Fibroblast of lung (primary cell): Measurements from ENCODE around the gene PARK7. TPM values are rescaled to one million over a fixed set of nuclear protein-coding genes. Genes with fewer than 3 reads are reported as not detected.

Source experiments
- DNase-seq, 2 donors: peaks; one replicate each; pipeline versions ENCODE4 v3.0.0 to v3.0.0-alpha.2; 2010; ENCODE audit warnings: low read depth in 2 of 2
- H2AFZ ChIP-seq: 2 replicates; pipeline ENCODE4 v1.5.1; 2012; ENCODE audit warnings: low read length, control low read depth, inconsistent platforms
- H3K27ac ChIP-seq: 2 replicates; pipeline ENCODE4 v1.5.1; 2011; ENCODE audit warnings: low read length, control low read depth; ENCODE audit not compliant: insufficient read depth
- H3K27me3 ChIP-seq: 2 replicates; pipeline ENCODE4 v1.5.1; 2011; ENCODE audit warnings: mild to moderate bottlenecking, low read length; ENCODE audit not compliant: control insufficient read depth, insufficient read depth
- H3K36me3 ChIP-seq: 2 replicates; pipeline ENCODE4 v1.5.1; 2011; ENCODE audit warnings: low read length; ENCODE audit not compliant: control insufficient read depth, insufficient read depth
- H3K4me1 ChIP-seq: 2 replicates; pipeline ENCODE4 v1.5.1; 2011; ENCODE audit warnings: low read length; ENCODE audit not compliant: control insufficient read depth, insufficient read depth; ENCODE audit errors: extremely low read depth
- H3K4me2 ChIP-seq: 2 replicates; pipeline ENCODE4 v1.5.1; 2011; ENCODE audit warnings: low read length, control low read depth; ENCODE audit not compliant: insufficient read depth; ENCODE audit errors: extremely low read depth
- H3K4me3 ChIP-seq, 4 experiments: fragments of 200-600 bp in 1 of 4; sonication (generic) in 1 of 4; replicated peaks in 1 of 4; 2 replicates each; pipeline ENCODE4 v1.5.1; 2011 to 2016; ENCODE audit warnings: low read length in 4 of 4, low read depth in 3 of 4, mild to moderate bottlenecking in 3 of 4, control low read depth in 2 of 4, inconsistent platforms in 1 of 4, mixed read lengths in 1 of 4; ENCODE audit not compliant: insufficient read depth in 1 of 4; ENCODE audit errors: control extremely low read depth in 1 of 4
- H3K79me2 ChIP-seq: 2 replicates; pipeline ENCODE4 v1.5.1; 2012; ENCODE audit warnings: mild to moderate bottlenecking, low read length, inconsistent platforms; ENCODE audit not compliant: control insufficient read depth, insufficient read depth
- H3K9ac ChIP-seq: 2 replicates; pipeline ENCODE4 v1.5.1; 2011; ENCODE audit warnings: mild to moderate bottlenecking, low read length, control low read depth; ENCODE audit not compliant: insufficient read depth
- H3K9me3 ChIP-seq: 2 replicates; pipeline ENCODE4 v1.5.1; 2012; ENCODE audit warnings: low read depth, low read length; ENCODE audit not compliant: control insufficient read depth, insufficient read depth
- H4K20me1 ChIP-seq: 2 replicates; pipeline ENCODE4 v1.5.1; 2011; ENCODE audit warnings: low read length; ENCODE audit not compliant: control insufficient read depth, insufficient read depth; ENCODE audit errors: extremely low read depth
- CTCF ChIP-seq, 2 donors: IDR thresholded peaks in 1 of 2; conservative IDR thresholded peaks in 1 of 2; 1 replicate in 1 of 2; 2 replicates in 1 of 2; pipeline ENCODE4 v1.5.1; 2011 to 2012; ENCODE audit warnings: low read length in 2 of 2, control low read depth in 1 of 2, inconsistent platforms in 1 of 2, low read depth in 1 of 2, mild to moderate bottlenecking in 1 of 2
- EZH2 ChIP-seq: IDR thresholded peaks from 2 replicates; pipeline ENCODE4 v1.5.1; 2012; ENCODE audit warnings: low read length, control low read depth, mild to moderate bottlenecking; ENCODE audit errors: missing control alignments
- polyA plus RNA-seq, 2 donors: library from polyadenylated mRNA; depleted of rRNA in 1 of 2; stranded (reverse) in 1 of 2; unstranded in 1 of 2; fragments of >200 nt; gene quantifications; 2 replicates each; pipeline ENCODE4 v1.2.1, GENCODE V29; 2011 to 2012; ENCODE audit warnings: missing spikeins in 1 of 2
- total RNA-seq: library from RNA; depleted of rRNA; stranded (reverse); fragments of >200 nt; gene quantifications from 2 replicates; pipeline ENCODE4 v1.2.1, GENCODE V29; 2014

PARK7 gene
- total and polyA plus RNA-seq, 2 donors (not counting 1 experiment from before 2014, with no cell fraction given), result 264 to 513 TPM

DNA sequence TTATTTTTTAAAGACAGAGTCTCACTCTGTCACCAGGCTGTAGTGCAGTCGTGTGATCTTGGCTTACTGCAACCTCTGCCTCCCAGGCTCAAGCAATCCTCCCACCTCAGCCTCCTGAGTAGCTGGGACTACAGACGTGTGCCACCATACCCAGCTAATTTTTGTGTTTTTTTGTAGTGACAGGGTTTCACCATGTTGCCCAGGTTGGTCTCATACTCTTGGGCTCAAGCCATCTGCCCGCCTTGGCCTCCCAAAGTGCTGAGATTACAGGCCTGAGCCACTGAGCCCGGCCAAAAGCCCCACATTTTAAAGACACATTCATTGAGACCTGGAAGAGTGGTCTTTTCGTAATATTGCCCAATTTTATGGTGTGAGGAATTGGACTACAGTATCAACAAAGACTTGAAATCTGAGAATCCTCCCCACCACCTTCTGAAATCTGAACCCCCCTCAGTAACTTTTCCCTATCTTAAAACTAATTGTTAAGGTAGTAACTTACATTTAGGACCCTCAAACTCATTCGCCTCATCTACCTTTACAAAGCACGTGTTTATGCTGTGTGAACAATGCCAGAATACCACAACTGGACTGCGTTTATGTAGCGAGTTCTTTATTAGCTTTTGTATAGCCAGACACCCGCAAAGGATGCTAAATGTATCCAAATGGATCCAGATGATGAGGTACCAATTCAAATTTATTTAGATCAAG lies 61.9 kb downstream of the PARK7 start:
- no peaks in the 10 kb centered on the region for H3K36me3 ChIP-seq
- H2AFZ ChIP-seq, result no peak overlapping the region
- peaks cover 3% of the 10 kb centered on the region for H4K20me1 ChIP-seq
- no peak overlapping the region for H3K27ac ChIP-seq
- TF ChIP-seq EZH2 (no peak), CTCF (conservative IDR thresholded peaks at IDR 0.05 in 1 of 2, IDR thresholded peaks at IDR 0.05 in 1 of 2; ENCODE audit: low read depth in 1 of 2, low read length in 2 of 2) (no peak)
- peak overlapping the region; percentile 25 to 96 (median 83) for H3K4me3 ChIP-seq
- peaks cover 80% of the 10 kb centered on the region for H3K79me2 ChIP-seq
- peak; percentile 9 to 18 for DNase-seq
- H3K4me1 ChIP-seq, result peaks cover 17% of the 10 kb centered on the region
- no peak overlapping the region for H3K9ac ChIP-seq
- no peaks in the 10 kb centered on the region for H3K9me3 ChIP-seq
- no peaks in the 10 kb centered on the region for H3K27me3 ChIP-seq
- peak overlapping the region; percentile 67 for H3K4me2 ChIP-seq

- peaks cover 20% of the 10 kb centered on the region for H3K4me1 ChIP-seq
- DNase-seq, result no peak
- H3K27me3 ChIP-seq, result no peaks in the 10 kb centered on the region
- no peak overlapping the region for H3K9ac ChIP-seq
- H3K27ac ChIP-seq, result no peak overlapping the region
- TF ChIP-seq EZH2, result no peak
- TF ChIP-seq CTCF (conservative IDR thresholded peaks at IDR 0.05 in 1 of 2, IDR thresholded peaks at IDR 0.05 in 1 of 2; ENCODE audit: low read depth in 1 of 2, low read length in 2 of 2), result no peak
- peak overlapping the region; percentile 25 to 96 (median 83) for H3K4me3 ChIP-seq
- peak overlapping the region; percentile 67 for H3K4me2 ChIP-seq
- no peaks in the 10 kb centered on the region for H3K9me3 ChIP-seq
- peaks cover 75% of the 10 kb centered on the region for H3K79me2 ChIP-seq
- peaks cover 3% of the 10 kb centered on the region for H4K20me1 ChIP-seq
- H2AFZ ChIP-seq, result no peak overlapping the region
- no peaks in the 10 kb centered on the region for H3K36me3 ChIP-seq
Measured at GRCh38 chr1:8023995-8024313, 62.4 kb downstream of the PARK7 start.

DNA sequence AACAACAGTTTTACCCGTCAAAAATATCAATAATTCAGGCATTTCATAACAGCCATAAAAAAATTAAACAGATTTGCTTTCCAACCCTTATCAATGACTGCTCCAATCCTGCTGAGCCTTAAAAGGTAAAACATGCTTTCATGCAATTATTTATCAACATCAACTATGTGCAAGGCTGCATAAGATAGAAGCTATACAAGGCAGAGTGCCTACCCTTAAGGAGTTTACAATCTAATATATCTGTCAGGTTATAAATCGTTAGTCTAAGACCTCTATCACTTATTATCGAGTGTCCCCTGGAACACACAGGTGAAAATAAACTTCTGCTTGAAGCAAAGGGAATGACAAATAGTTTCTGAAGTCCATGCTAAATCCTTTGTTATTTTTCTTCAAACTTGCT lies 62.8 kb downstream of the PARK7 start:
- H3K4me2 ChIP-seq, result peak overlapping the region; percentile 93
- H4K20me1 ChIP-seq, result peaks cover 3% of the 10 kb centered on the region
- H2AFZ ChIP-seq, result no peak overlapping the region
- DNase-seq, result peak; percentile 8 to 22
- peaks cover 20% of the 10 kb centered on the region for H3K4me1 ChIP-seq
- no peaks in the 10 kb centered on the region for H3K27me3 ChIP-seq
- no peaks in the 10 kb centered on the region for H3K9me3 ChIP-seq
- H3K27ac ChIP-seq, result no peak overlapping the region
- TF ChIP-seq EZH2, result no peak
- no peak for TF ChIP-seq CTCF (conservative IDR thresholded peaks at IDR 0.05 in 1 of 2, IDR thresholded peaks at IDR 0.05 in 1 of 2; ENCODE audit: low read depth in 1 of 2, low read length in 2 of 2)
- H3K4me3 ChIP-seq, result peak overlapping the region; percentile 80 to 96 (median 84)
- H3K79me2 ChIP-seq, result peaks cover 71% of the 10 kb centered on the region
- no peaks in the 10 kb centered on the region for H3K36me3 ChIP-seq
- H3K9ac ChIP-seq, result no peak overlapping the region
